Amniotic epithelial cell (primary cell): ENCODE results near the gene EDNRA.

Source experiments
- DNase-seq: peaks from one replicate; pipeline ENCODE4 v3.0.0-alpha.2; 2010; ENCODE audit warnings: low read depth

Gene EDNRA

DNA sequence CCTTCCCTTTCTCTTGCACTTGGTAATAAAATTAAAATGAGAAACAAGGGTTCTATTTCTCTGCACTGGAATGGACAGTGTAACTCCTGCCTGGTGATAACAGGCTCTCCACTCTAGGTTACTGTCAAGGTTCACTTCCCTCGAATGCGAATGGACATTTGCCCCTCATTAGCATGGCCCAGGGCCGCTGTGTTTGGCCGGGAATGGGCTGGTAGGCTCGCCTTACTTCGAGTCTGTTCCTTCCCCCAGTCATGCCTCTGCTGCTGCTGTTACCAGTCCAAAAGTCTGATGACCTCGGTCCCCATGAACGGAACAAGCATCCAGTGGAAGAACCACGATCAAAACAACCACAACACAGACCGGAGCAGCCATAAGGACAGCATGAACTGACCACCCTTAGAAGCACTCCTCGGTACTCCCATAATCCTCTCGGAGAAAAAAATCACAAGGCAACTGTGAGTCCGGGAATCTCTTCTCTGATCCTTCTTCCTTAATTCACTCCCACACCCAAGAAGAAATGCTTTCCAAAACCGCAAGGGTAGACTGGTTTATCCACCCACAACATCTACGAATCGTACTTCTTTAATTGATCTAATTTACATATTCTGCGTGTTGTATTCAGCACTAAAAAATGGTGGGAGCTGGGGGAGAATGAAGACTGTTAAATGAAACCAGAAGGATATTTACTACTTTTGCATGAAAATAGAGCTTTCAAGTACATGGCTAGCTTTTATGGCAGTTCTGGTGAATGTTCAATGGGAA lies 61.5 kb downstream of the EDNRA start:
- no peak for DNase-seq

DNA sequence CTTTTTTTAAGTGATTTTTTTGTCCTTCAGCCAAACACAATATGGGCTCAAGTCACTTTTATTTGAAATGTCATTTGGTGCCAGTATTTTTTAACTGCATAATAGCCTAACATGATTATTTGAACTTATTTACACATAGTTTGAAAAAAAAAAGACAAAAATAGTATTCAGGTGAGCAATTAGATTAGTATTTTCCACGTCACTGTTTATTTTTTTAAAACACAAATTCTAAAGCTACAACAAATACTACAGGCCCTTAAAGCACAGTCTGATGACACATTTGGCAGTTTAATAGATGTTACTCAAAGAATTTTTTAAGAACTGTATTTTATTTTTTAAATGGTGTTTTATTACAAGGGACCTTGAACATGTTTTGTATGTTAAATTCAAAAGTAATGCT lies 62.1 kb downstream of the EDNRA start:
- DNase-seq: no peak

DNA sequence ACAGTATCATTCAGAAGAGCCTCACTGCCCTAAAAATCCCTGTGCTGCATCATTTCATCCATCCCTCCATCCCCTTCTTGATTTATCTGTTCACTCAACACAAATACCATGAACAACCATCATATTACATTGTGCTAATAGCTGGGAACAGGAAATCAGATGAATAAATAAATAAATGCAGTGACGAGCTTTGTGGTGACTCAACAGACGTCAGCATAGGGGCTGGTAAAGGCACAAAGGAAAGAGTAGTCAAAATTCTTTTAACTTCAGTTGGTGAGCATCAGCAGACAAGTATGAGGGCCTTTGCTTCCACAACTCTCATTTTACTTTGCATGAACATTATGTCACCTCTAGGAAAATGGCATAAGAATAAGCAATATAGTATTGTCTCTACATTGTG lies 65.5 kb downstream of the EDNRA start:
- peak; percentile 78 for DNase-seq

DNA sequence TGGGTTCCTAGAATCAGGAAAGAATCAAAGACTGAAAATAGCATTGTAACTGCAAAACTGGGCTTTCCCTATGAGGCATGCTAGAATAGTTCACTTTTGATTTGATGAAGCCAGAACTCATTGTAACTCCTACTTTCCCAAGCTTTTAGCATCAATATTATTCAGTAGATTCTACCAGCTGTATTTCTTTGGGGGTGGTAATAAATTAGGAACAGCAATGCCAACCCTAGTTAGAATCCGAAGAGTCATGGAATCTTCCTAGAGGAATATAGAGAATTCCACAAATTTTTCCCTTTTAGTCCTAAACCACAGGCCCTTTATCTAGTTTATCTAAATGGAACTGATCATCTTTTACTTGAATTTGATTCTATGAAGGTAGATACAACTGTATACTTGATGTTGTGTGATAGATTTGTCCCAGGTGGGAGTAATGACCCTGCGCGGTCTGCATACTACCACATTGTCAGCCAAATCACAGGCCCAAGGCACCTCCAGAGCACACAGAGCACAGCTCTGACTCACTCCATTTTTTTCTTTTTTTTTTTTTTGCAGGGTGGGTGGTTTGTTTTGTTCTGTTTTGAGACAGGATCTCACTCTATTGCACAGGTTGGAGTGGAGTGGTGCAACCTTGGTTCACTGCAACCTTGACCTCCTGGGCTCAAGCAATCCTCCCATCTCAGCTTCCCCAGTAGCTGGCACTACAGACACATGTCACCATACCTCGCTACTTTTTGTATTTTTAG lies 66.6 kb downstream of the EDNRA start:
- peak; percentile 89 for DNase-seq

DNA sequence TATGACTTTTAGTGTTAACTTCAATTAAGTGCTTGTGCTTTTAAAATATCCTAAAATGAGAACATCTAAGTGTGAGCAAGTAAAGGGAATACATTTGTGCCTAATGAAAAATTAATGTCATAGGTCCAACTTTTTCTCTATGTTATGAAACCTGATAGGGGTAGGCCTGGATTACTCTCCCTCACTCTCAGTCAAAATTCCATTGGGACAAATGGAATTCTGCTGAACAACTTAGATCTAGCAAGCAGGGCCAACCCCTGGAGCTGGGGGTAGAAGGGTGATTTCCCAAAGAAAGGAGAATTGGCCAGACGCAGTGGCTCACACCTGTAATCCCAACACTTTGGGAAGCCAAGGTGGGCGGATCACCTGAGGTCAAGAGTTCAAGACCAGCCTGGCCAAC lies 67.4 kb downstream of the EDNRA start:
- DNase-seq: no peak

DNA sequence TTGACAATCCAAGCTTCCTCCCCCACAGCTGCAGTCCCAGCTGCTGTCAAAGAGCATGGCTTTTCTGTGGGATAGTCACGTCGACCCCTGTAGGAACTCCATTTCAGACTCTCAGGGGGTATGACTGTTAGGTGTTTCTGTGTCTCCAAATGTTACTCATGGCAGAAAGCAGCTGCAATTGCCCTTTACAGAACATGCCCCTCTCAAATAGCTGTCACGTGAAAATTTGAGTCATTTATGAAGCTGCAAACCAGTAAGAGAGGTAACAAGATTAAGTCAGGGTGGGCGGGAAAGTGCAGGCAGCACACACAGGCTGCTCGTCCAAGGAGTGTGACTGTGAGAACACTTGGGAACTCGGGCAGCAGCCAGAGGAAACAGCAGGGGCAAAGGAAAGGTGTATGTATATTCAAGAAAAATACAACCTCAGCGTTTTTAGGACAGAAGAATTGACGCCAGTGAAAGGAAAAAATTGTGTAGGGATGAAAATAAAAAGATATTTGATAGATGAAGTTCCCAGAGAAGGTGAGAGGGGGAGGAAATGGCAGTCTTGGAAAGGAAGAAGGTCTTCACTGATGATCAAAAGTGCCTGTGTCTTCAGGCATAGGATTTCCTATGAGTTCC lies 69.8 kb downstream of the EDNRA start:
- peak; percentile 49 for DNase-seq

DNA sequence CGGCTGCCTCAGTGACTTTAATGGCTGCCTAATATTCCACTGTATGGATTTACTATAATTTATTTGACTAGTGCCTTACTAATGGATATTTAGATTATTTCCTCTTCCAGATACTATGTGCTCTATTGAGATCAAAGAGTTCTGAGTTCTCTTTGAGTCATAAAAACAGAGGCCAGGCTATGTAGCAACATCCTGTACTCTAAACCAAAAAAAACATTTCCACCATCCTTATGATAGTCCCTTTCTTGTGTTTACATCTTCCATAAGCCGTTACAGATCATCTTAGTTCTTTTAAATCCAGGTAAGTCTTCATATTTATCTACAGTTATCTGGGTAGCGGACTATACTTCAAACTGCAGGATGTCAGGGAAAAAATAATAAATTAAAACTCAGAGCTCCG lies 79.7 kb downstream of the EDNRA start:
- DNase-seq: peak; percentile 77

DNA sequence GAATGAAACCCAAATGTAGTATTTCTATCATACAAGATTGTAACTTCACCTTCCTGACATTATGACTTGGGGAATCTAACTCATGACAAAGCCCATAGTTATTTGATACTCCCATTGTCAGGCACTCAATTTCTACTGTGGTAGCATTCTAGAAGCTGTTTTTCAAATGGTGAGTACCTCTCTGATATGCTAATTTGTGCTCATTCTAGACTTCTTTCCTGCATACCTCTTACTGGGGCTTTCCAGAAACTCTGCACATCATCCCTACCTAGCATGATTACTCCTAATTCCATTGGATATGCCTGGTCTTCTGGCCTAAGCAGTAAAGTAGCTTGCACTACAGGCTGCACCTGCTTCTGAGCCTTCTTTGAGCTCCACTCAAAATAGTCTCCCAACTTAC lies 85.9 kb downstream of the EDNRA start:
- DNase-seq: no peak

DNA sequence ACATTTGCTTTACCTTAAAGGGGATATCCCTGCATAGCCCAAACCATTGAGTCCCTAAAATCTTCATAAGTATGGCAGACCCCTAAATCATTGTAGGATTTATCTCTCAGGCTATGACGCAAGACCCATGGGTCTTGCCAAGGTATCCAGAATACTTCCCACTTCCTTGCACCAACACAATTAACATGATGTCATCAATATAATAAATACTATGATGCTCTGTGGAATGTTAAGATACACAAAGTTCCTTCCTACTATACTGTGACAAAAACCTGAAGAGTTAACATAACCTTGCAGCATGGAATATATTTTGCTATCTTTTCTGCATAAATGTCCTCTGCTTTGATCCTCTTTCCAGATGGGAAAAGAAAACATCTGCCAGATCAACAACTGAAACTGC lies 86.4 kb downstream of the EDNRA start:
- no peak for DNase-seq

DNA sequence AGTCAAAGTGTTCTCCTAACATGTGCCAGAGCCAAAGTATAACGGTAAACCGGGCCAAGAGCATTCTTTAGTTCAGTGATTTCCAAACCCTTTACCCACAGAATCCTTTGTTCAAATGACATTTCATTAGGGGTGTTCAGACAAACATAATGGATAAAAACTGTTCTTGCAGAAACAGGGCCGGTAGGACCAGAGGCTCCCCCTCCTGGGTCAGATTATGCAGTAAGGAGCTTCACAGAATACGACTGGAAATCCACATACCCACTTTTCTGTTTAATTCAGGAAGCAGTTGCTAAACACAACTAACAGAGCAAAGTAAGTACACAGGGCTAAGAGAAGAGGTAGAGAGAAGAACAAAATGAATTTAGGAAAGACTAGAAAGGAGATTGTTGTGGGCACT lies 89.7 kb downstream of the EDNRA start:
- DNase-seq: no peak

DNA sequence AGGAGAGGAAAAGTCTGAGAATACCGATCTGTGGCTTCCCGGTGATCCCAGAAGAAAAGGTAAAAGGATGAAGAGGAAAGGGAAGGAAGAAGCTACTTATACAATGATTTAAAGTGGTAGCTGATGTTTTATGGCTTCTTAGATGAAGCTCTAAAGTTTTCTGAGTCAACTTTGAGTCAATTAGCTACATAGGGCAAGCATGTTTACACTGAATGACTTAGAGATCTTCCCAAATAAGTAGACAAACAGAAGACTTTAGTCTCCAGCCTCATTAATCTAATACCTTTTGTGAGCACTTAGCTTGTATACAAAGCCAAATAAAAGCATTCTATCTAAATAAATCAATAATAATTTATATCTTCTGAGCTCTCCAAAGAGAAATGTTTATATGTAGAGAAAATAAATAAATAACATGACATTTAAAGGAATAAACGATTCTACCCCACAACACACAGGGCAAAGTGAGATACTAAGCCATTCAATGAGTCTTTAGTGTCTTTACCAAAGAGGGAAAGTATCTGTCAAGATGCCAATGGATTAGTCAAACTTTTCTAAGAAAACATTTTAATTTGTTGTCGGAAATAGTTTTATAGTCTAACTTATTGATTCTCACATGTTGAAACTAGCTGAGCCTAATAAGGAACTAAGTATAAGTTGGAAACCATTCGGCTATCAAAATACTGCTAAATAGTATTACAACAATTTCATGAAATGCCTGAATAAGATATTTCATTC lies 90.3 kb downstream of the EDNRA start:
- no peak for DNase-seq

DNA sequence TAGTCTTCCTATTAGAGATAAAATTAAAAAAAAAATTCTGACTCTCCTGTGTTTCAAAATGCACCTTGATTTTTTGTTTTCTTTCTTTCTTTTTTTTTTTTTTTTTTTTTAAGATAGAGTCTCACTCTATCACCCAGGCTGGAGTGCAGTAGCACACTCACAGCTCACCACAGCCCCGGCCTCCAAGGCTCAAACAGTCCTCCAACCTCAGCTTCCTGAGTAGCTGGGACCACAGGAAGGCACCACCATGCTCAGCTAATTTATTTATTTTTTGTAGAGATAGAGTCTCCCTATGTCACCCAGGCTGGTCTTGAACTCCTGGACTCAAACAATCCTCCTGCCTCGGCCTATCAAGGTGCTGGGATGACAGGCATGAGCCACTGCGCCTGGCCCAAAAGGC lies 95.2 kb downstream of the EDNRA start:
- no peak for DNase-seq

DNA sequence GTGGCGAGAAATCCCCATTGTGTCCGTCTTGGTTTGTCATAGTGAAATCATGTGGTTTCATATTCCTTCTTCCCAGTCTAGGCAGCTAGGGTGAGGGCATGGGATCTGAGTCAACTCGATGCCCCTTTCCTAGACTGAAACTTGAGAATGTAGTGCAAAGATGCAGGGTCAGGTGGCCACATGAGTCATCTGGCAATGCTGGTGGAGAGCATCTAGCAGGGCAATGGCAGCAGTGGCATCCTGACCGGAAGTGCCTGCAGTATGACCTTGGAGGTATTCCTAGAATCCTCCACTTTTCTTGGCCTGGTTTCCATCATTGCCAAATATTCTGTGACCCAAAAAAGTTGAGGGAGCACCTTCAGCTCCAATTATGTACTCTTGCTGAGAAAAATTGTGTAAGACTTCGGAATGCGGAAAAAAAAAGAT lies 97.2 kb downstream of the EDNRA start:
- peak; percentile 94 for DNase-seq

DNA sequence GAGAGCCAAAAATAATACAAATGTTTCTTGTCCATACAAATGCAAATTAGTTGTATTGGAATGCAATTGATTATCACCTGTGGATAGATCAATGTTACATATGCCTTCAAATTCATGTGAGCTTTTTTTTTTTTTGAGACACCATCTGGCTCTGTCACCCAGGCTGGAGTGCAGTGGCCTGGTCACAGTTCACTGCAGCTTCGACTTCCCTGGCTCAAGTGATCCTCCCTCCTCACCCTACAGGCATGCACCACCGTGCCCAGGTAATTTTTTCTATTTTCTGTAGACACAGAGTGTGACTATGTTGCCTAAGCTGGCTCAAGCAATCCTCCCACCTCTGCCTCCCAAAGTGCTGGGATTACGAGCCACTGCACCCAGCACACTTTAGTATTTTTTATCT lies 97.7 kb downstream of the EDNRA start:
- no peak for DNase-seq

DNA sequence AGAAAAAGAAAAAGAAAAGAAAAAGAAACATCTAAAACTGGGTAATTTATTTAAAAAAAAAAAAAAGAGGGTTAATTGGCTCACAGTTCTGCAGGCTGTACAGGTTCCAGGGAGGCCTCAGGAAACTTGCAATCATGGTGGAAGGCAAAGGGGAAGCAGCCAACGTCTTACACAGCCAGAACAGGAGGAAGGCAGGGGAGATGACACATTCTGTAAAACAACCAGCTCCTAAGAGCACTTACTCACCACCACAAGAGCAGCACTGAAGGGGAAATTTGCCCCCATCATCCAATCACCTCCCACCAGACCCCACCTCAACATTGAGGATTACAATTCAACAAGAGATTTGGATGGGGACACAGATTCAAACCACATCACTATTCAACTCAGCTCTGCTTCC lies 99.5 kb downstream of the EDNRA start:
- peak; percentile 44 for DNase-seq

DNA sequence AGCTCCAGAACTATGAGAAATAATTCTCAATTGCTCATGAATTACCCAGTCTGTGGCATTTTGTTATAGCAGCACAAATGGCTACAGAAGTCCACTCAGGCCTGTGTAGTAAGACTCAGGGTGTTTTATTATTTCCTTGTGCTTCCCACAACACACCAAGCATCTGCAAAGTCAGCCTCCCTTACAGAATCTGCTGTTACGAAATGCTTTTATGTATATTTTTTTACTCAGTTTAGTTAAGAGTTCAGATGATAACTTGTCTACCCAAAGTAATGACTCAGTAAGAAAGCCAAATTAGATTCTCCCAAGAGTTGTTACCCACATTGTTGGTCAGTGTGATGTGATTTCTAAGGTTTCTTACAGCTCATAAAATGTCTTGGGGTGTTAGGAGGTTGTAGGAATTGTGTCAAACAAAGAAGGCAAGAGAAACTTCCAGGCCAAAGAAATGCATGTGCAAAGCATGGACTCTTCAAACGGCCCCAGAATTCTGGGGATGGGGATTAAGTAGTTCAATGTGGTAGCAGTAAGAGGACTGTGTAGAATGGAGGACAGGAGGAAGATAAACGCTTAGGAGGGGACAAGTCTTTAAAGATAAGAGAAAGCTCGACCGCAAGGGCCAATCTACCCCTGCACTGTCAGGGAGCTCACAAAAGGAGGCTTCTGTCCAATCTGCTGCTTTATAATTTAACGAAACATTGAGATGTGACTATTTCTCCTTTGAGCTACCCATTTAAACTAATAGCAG lies 100.9 kb downstream of the EDNRA start:
- peak; percentile 83 for DNase-seq

DNA sequence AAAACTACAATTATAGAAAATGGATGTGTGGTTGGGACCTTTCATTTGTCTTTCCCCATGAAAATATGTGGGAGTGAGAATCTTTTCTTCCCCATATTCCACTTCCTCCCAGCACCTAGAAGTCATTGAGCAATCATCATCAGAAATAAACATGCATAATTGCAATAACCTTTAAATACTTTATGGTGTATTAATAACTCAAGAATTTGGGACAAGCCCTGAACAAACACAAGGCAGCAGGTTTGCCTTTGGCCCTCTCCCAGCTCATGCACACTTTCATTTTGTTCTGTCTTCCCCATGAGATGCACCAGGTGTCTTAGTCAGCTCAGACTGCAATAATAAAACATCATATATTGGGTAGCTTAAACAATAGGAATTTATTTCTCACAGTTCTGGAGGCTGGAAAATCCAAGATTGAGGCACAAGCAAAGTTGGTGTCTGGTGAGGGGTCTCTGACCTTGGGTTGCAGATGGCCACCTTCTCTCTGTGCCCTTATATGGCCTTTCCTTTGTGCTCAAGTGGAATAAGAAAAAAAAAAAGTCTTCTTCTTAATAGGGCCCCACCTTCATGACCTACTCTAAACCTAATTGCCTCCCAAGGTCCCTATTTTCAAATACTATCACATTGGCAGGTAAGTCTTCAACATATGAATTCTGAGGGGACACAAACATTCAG lies 101.6 kb downstream of the EDNRA start:
- DNase-seq: peak; percentile 41

DNA sequence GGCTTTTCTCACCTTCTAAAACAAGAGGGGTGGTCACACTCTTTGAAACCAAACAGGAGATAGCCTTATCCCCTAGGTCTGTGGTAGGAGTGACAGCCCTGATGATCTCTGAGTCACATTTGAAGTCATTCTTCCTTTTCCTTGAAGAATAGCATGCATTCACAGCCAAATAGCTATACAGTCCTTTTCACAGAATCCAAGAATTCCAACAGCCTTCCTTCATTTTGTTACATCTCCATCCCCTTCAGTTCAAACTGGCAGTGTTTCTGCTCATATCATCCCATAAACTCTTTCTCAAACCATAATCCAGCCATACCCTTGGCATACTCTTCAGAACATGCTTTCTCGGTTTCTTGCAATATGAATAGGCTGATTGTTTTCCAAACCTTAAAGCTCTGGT lies 103.0 kb downstream of the EDNRA start:
- DNase-seq: no peak

DNA sequence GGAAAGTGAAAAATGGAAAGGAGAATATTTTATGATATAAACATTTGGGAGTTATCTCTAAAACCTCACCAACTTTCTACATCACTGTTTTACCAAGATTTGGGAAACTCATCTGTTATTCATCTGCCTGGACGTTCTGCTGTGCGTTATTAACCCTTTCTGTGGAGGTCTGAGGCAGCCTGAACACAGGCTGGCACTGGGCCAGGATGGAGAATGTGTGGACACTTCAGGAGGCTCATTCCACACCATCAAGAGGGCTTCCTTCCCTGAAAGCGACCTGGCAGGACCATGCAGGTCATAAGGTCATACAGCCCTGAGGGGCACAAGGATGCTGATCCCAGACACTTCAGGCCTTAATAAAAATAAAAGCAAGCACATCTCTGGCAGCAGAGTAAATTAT lies 105.1 kb downstream of the EDNRA start:
- DNase-seq: peak; percentile 18

DNA sequence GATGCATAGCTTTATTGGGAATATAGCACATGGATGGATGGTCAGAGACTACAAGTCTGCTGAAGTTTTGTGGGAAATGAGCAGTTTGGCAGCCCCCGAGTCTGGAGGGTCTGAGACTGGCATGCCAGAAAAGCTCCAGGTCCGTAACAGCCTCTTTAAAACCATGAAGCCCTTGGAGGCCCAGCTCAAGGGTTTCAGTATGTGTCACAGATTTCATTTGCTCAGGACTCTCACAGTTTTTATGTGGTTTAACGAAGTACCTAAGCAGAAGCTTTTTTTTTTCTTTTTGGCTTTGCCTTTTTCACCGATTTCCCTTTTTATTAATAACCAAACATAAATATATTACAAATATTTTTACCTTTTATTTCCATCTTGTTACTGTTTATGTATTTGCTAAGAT lies 105.7 kb downstream of the EDNRA start:
- DNase-seq: no peak

DNA sequence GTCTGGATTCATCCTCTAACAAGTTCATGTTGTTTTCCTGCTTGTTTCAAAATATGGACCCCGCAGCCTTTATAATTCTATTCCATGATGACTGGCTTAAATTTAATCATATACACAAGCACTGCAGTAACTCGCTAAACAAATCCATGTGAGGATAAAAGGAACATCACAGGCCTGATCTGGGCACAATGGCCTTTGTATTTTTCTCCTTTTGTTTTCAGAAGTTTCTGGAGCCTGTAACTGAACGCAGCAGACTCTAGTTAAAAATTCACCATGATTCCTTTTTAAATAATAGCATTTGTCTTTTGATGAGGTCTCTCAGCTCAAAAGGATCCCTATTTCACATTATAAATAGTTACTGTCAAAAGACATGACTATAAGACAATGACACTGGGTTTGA lies 106.1 kb downstream of the EDNRA start:
- DNase-seq: no peak
